HepG2 (cell line): ENCODE results near the gene CCDC30. TPM values are rescaled to one million over a fixed set of nuclear protein-coding genes. Genes with fewer than 3 reads are reported as not detected.

Experiments
- DNMT1 ChIP-seq: sonication (generic); formaldehyde crosslinking; IDR thresholded peaks from 2 replicates; pipeline ENCODE4 v1.5.1; 2020; ENCODE audit warnings: mild to moderate bottlenecking, missing genetic modification reagents
- HNF1B ChIP-seq: sonication (generic); formaldehyde crosslinking; IDR thresholded peaks from 2 replicates; pipeline ENCODE4 v1.5.1; 2020; ENCODE audit warnings: mild to moderate bottlenecking, moderate library complexity, missing genetic modification reagents
- LCORL ChIP-seq, 2 experiments: fragments of 450-650 bp in 1 of 2; sonication (generic) in 1 of 2; formaldehyde crosslinking in 1 of 2; IDR thresholded peaks; 2 replicates each; pipeline versions ENCODE4 v1.5.0 to v1.6.1; 2017 to 2020; ENCODE audit warnings: antibody characterized with exemption in 1 of 2, missing genetic modification reagents in 1 of 2
- MYNN ChIP-seq: sonication (generic); formaldehyde crosslinking; IDR thresholded peaks from 2 replicates; pipeline ENCODE4 v1.4.0; 2020; ENCODE audit warnings: mild to moderate bottlenecking, low read depth, missing genetic modification reagents
- NCOR1 ChIP-seq: fragments of 200-600 bp; sonication (generic); IDR thresholded peaks from 2 replicates; pipeline ENCODE4 v1.7.0; 2017; ENCODE audit warnings: antibody characterized with exemption, low read length, borderline replicate concordance
- NFE2L1 ChIP-seq: sonication (generic); formaldehyde crosslinking; IDR thresholded peaks from 2 replicates; pipeline ENCODE4 v1.4.0; 2020; ENCODE audit warnings: missing genetic modification reagents, mild to moderate bottlenecking, borderline replicate concordance
- POLR2A ChIP-seq, 2 experiments: IDR thresholded peaks; 2 replicates each; pipeline ENCODE4 v1.6.1; 2011; ENCODE audit warnings: low read depth in 2 of 2, low read length in 2 of 2, mild to moderate bottlenecking in 1 of 2, moderate library complexity in 1 of 2; ENCODE audit not compliant: insufficient read depth in 1 of 2
- RAD51 ChIP-seq: fragments of 450-650 bp; IDR thresholded peaks from 2 replicates; pipeline ENCODE4 v1.6.1; 2016; ENCODE audit warnings: borderline replicate concordance
- TCF7L2 ChIP-seq: IDR thresholded peaks from 2 replicates; pipeline ENCODE4 v1.6.1; 2011; ENCODE audit warnings: mild to moderate bottlenecking, low read depth, low read length, moderate library complexity
- TIGD3 ChIP-seq: sonication (generic); formaldehyde crosslinking; IDR thresholded peaks from 2 replicates; pipeline ENCODE4 v1.5.1; 2020; ENCODE audit warnings: mild to moderate bottlenecking, missing genetic modification reagents, borderline replicate concordance
- TP53 ChIP-seq: sonication (generic); formaldehyde crosslinking; conservative IDR thresholded peaks from 2 replicates; pipeline ENCODE4 v1.4.0; 2020; ENCODE audit warnings: missing genetic modification reagents
- ZBTB14 ChIP-seq: sonication (generic); formaldehyde crosslinking; IDR thresholded peaks from 2 replicates; pipeline ENCODE4 v1.4.0; 2020; ENCODE audit warnings: missing genetic modification reagents
- ZIK1 ChIP-seq: sonication (generic); formaldehyde crosslinking; IDR thresholded peaks from 2 replicates; pipeline ENCODE4 v1.5.0; 2020; ENCODE audit warnings: mild to moderate bottlenecking, low read depth, missing genetic modification reagents, borderline replicate concordance
- ZNF136 ChIP-seq: sonication (generic); formaldehyde crosslinking; IDR thresholded peaks from 2 replicates; pipeline ENCODE4 v1.8.1; 2022; ENCODE audit warnings: low read depth, mild to moderate bottlenecking, moderate library complexity, missing genetic modification reagents
- ZNF207 ChIP-seq: fragments of 450-650 bp; IDR thresholded peaks from 2 replicates; pipeline ENCODE4 v1.6.1; 2016; ENCODE audit warnings: antibody characterized with exemption, borderline replicate concordance
- ZNF33B ChIP-seq: sonication (generic); formaldehyde crosslinking; IDR thresholded peaks from 2 replicates; pipeline ENCODE4 v1.5.1; 2020; ENCODE audit warnings: mild to moderate bottlenecking, missing genetic modification reagents
- ZNF552 ChIP-seq: sonication (generic); formaldehyde crosslinking; IDR thresholded peaks from 2 replicates; pipeline ENCODE4 v1.9.0; 2022; ENCODE audit warnings: missing genetic modification reagents, mild to moderate bottlenecking, borderline replicate concordance
- ZNF562 ChIP-seq: sonication (generic); formaldehyde crosslinking; IDR thresholded peaks from 2 replicates; pipeline ENCODE4 v1.8.0; 2022; ENCODE audit warnings: missing genetic modification reagents, borderline replicate concordance
- ZNF619 ChIP-seq: sonication (generic); formaldehyde crosslinking; IDR thresholded peaks from 2 replicates; pipeline ENCODE4 v1.4.0; 2020; ENCODE audit warnings: mild to moderate bottlenecking, missing genetic modification reagents
- ZNF672 ChIP-seq: sonication (generic); formaldehyde crosslinking; IDR thresholded peaks from 2 replicates; pipeline ENCODE4 v1.8.1; 2022; ENCODE audit warnings: missing genetic modification reagents
- ZNF713 ChIP-seq: sonication (generic); formaldehyde crosslinking; IDR thresholded peaks from 2 replicates; pipeline ENCODE4 v1.4.0; 2020; ENCODE audit warnings: mild to moderate bottlenecking, missing genetic modification reagents
- ZNF839 ChIP-seq: sonication (generic); formaldehyde crosslinking; IDR thresholded peaks from 2 replicates; pipeline ENCODE4 v1.4.0; 2020; ENCODE audit warnings: missing genetic modification reagents, mild to moderate bottlenecking, borderline replicate concordance
- ZNF878 ChIP-seq: sonication (generic); formaldehyde crosslinking; IDR thresholded peaks from 2 replicates; pipeline ENCODE4 v1.8.1; 2023; ENCODE audit warnings: mild to moderate bottlenecking, missing genetic modification reagents, moderate library complexity
- ZSCAN21 ChIP-seq: sonication (generic); formaldehyde crosslinking; IDR thresholded peaks from 2 replicates; pipeline ENCODE4 v1.8.0; 2022; ENCODE audit warnings: mild to moderate bottlenecking, missing genetic modification reagents, moderate library complexity, borderline replicate concordance
- ZSCAN5A ChIP-seq: sonication (generic); formaldehyde crosslinking; IDR thresholded peaks from 2 replicates; pipeline ENCODE4 v1.8.0; 2022; ENCODE audit warnings: mild to moderate bottlenecking, missing genetic modification reagents, borderline replicate concordance
- polyA plus RNA-seq, 8 experiments: library from polyadenylated mRNA; depleted of rRNA in 3 of 8; stranded (reverse) in 7 of 8; unstranded in 1 of 8; fragments of >200 nt; fragmentation: Illumina TruSeq in 4 of 8; extraction: Trizol in 4 of 8; gene quantifications; 2 replicates each; pipeline versions ENCODE4 v1.2.1 to v1.2.3, GENCODE V29; 2011 to 2016; ENCODE audit warnings: low read depth in 4 of 8, missing spikeins in 1 of 8, mixed read lengths in 1 of 8; ENCODE audit not compliant: insufficient read depth in 1 of 8
- total RNA-seq, 5 experiments: library from RNA; depleted of rRNA; stranded (reverse); fragments of >200 nt; fragmentation: Illumina TruSeq; extraction: Trizol; gene quantifications; 2 replicates each; pipeline ENCODE4 v1.2.3, GENCODE V29; 2016; ENCODE audit warnings: low read depth in 1 of 5

Gene CCDC30
- total and polyA plus RNA-seq, 2 of the 13 experiments (the other 11 are each of a cell fraction or from before 2014, with no cell fraction given): 0.25 to 0.77 TPM

- TF ChIP-seq HNF1B (CRISPR knock-in tag) (peak; percentile 13; the same call in 1 of the 2 replicates), LCORL (IDR thresholded peaks at IDR 0.05) (no peak), LCORL (CRISPR knock-in tag; IDR thresholded peaks at IDR 0.05) (no peak), ZBTB14 (CRISPR knock-in tag) (peak; percentile 40; the same call in 1 of the 2 replicates), TIGD3 (CRISPR knock-in tag) (peak; percentile 75), ZNF839 (CRISPR knock-in tag) (no peak; the same call in 1 of the 2 replicates), TCF7L2 (no peak), DNMT1 (no peak), TP53 (CRISPR knock-in tag) (no peak), ZSCAN21 (CRISPR knock-in tag) (peak; percentile 71; the same call in 1 of the 2 replicates), ZIK1 (CRISPR knock-in tag) (no peak), ZNF33B (CRISPR knock-in tag) (no peak), ZNF136 (0 out of 2 replicates have a peak, but pooled peaks have one; percentile 33), POLR2A (IDR thresholded peaks at IDR 0.05; ENCODE audit: insufficient read depth in 1 of 2, low read depth in 2 of 2, low read length in 2 of 2) (peak; percentile 84 to 88), ZNF552 (peak; percentile 96; the same call in 1 of the 2 replicates), ZNF713 (CRISPR knock-in tag) (no peak), ZNF562 (CRISPR knock-in tag) (no peak), NFE2L1 (CRISPR knock-in tag) (no peak), RAD51 (peak; percentile 89), ZSCAN5A (CRISPR knock-in tag) (peak; percentile 24; the same call in 1 of the 2 replicates), ZNF619 (CRISPR knock-in tag) (no peak; the same call in 1 of the 2 replicates), ZNF878 (CRISPR knock-in tag) (no peak), ZNF672 (no peak), ZNF207 (no peak), MYNN (CRISPR knock-in tag) (peak; percentile 33; the same call in 1 of the 2 replicates), NCOR1 (0 out of 2 replicates have a peak, but pooled peaks have one; percentile 27)
These were observed 6.9 kb upstream of the CCDC30 start, which contains the start of the genes PPCS and ZMYND12 (continued) for GRCh38 chr1:42456010-42456753.
